Measurements from ENCODE around the gene ZNF827.

- TF ChIP-seq JUND (IDR thresholded peaks at IDR 0.05; ENCODE audit: low read length) = no peak
- TF ChIP-seq EP300 (IDR thresholded peaks at IDR 0.05; ENCODE audit: borderline replicate concordance in 1 of 2, low read depth in 2 of 2, low read length in 2 of 2) = no peak
- TF ChIP-seq RXRA (IDR thresholded peaks at IDR 0.05; ENCODE audit: insufficient read depth, low read depth, low read length) = no peak
- no peak for TF ChIP-seq JUN (IDR thresholded peaks at IDR 0.05; ENCODE audit: low read depth, low read length)
- TF ChIP-seq BRCA1 (IDR thresholded peaks at IDR 0.05; ENCODE audit: low read depth, low read length) = no peak
- no peak for TF ChIP-seq CTCF (IDR thresholded peaks at IDR 0.05; ENCODE audit: control extremely low read depth in 1 of 3, insufficient read depth in 1 of 3, low read depth in 1 of 3, low read length in 3 of 3)
- TF ChIP-seq HDAC2 (IDR thresholded peaks at IDR 0.05; ENCODE audit: borderline replicate concordance in 1 of 2, low read depth in 2 of 2, low read length in 2 of 2) = no peak
- peak; percentile 81 for TF ChIP-seq TEAD4 (IDR thresholded peaks at IDR 0.05; ENCODE audit: low read depth, low read length)
Observed at GRCh38 chr4:145805490-145805889, 133.1 kb downstream of the ZNF827 start.

All from H1 (cell line).